ENCODE results near the gene NPAS1. TPM values are rescaled to one million over a fixed set of nuclear protein-coding genes. Genes with fewer than 3 reads are reported as not detected.

NPAS1 gene
- total and polyA plus RNA-seq, 2 of the 13 experiments (the other 11 are each of a cell fraction or from before 2014, with no cell fraction given), result 0.35 to 2.9 TPM

DNA sequence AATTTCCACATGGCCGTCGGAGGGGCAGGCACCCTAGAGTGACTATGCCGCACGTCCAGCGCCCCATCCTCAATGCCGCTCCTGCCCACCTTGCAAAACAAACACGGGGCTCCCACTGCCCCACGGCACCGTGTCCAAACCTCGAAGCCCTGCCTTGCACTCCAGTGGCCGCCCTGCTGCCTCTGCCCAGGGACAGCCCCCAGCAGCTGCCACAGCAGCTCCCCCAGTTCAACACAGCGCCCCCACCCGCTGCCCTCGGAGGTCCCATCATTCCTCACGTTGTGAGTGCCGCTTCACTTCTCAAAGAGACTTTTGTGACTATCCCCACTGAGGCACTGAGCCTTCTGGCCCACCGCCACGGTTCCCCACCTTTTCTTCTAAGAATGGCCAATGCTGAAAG, 51.1 kb downstream of the NPAS1 start:
- H3K4me2 ChIP-seq (ENCODE audit: low read depth, low read length), result no peak overlapping the region
- WGBS (ENCODE audit: low lambda C conversion rate), result 98% methylated on average over 18 of the region's 18 CpGs
- CTCF ChIA-PET (ENCODE audit: low intra/inter-chr PET ratio, low total read pairs), result no interaction called here
- H3K4me3 ChIP-seq (replicated peaks in 1 of 3; ENCODE audit: insufficient read depth in 1 of 3, low read depth in 2 of 3, low read length in 3 of 3), result no peak overlapping the region
- H3K27ac ChIP-seq (ENCODE audit: extremely low read length, insufficient read depth, low read length), result no peak overlapping the region
- peaks cover 33 to 80% of the 10 kb centered on the region in 2 experiments for H3K36me3 ChIP-seq (replicated peaks in 1 of 2; ENCODE audit: control insufficient read depth in 1 of 2, insufficient read depth in 2 of 2, low read length in 2 of 2)
- TF ChIP-seq AGO2 (optimal IDR thresholded peaks at IDR 0.05; ENCODE audit: low read depth, low read length) (peak; percentile 80), NKX3-1 (CRISPR knock-in tag; IDR thresholded peaks at IDR 0.05) (no peak), FOXK1 (CRISPR knock-in tag; IDR thresholded peaks at IDR 0.05; ENCODE audit: borderline replicate concordance, low read depth) (no peak)
- POLR2A ChIA-PET, result no interaction called here
- H4K20me1 ChIP-seq (ENCODE audit: insufficient read depth, low read length), result no peaks in the 10 kb centered on the region
- no peaks in the 10 kb centered on the region for H3K79me2 ChIP-seq (ENCODE audit: insufficient read depth, low read length)
- in situ Hi-C loops (cut with HindIII; ENCODE audit: extremely low pct_ligation_motif_present, low pct_unique_long_range_greater_than_20kb) (no loop called here), intact Hi-C loops (cut with micrococcal nuclease; ENCODE audit: unreplicated experiment) (no loop called here)
- no peaks in the 10 kb centered on the region for H3K4me1 ChIP-seq (ENCODE audit: insufficient read depth, low read length)
- no peak overlapping the region for H2AFZ ChIP-seq (ENCODE audit: low read length)
- no peak for FAIRE-seq
- DNase-seq (ENCODE audit: low spot score), result no peak
- no TSS peak for BruUV-seq (replicated peaks)
- no peak for ATAC-seq
- H3K27me3 ChIP-seq (ENCODE audit: control insufficient read depth in 1 of 2, insufficient read depth in 2 of 2, low read length in 2 of 2), result no peaks in the 10 kb centered on the region; a peak in 1 of 5 replicates
- H3K9ac ChIP-seq (ENCODE audit: insufficient read depth, low read depth, low read length), result no peak overlapping the region
- no peaks in the 10 kb centered on the region for H3K9me3 ChIP-seq (ENCODE audit: low read length)

DNA sequence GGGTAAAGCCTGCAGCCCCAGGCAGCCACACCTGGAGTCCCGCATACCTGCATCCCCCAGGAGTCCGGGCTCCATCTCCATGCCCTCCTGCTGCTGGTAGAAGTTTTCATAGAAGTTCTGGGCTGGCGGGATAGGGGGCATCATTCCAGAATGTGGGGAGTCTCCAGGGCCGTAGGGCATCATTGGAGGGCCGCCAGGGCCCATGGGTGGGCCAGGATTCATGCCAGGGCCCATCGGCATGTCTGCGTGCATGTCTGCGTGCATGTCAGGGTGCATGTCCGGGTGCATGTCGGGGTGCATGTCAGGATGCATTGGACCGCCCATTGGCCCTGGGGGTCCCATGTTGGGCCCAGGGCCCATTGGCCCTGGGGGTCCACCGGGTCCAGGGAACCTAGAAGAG, 52.1 kb downstream of the NPAS1 start:
- DNase-seq (ENCODE audit: low spot score) (no peak), FAIRE-seq (no peak), ATAC-seq (no peak)
- Histone ChIP-seq H4K20me1 (ENCODE audit: insufficient read depth, low read length) (no peaks in the 10 kb centered on the region), H3K4me1 (ENCODE audit: insufficient read depth, low read length) (no peaks in the 10 kb centered on the region), H2AFZ (ENCODE audit: low read length) (no peak overlapping the region), H3K9ac (ENCODE audit: insufficient read depth, low read depth, low read length) (no peak overlapping the region), H3K4me2 (ENCODE audit: low read depth, low read length) (no peak overlapping the region), H3K27me3 (ENCODE audit: control insufficient read depth in 1 of 2, insufficient read depth in 2 of 2, low read length in 2 of 2) (no peaks in the 10 kb centered on the region; a peak in 1 of 5 replicates), H3K79me2 (ENCODE audit: insufficient read depth, low read length) (peaks cover 5% of the 10 kb centered on the region), H3K4me3 (replicated peaks in 1 of 3; ENCODE audit: insufficient read depth in 1 of 3, low read depth in 2 of 3, low read length in 3 of 3) (no peak overlapping the region), H3K9me3 (ENCODE audit: low read length) (no peaks in the 10 kb centered on the region), H3K27ac (ENCODE audit: extremely low read length, insufficient read depth, low read length) (no peak overlapping the region), H3K36me3 (replicated peaks in 1 of 2; ENCODE audit: control insufficient read depth in 1 of 2, insufficient read depth in 2 of 2, low read length in 2 of 2) (peaks cover 28 to 86% of the 10 kb centered on the region in 2 experiments)
- WGBS (ENCODE audit: low lambda C conversion rate), result 100% methylated on average over 5 of the region's 12 CpGs
- CTCF ChIA-PET (ENCODE audit: low intra/inter-chr PET ratio, low total read pairs), result no interaction called here
- POLR2A ChIA-PET, result no interaction called here
- no TSS peak for BruUV-seq (replicated peaks)
- intact Hi-C loops (cut with micrococcal nuclease; ENCODE audit: unreplicated experiment) (no loop called here), in situ Hi-C loops (cut with HindIII; ENCODE audit: extremely low pct_ligation_motif_present, low pct_unique_long_range_greater_than_20kb) (no loop called here)
- TF ChIP-seq BCL6 (CRISPR knock-in tag; IDR thresholded peaks at IDR 0.05) (no peak), NFE2 (CRISPR knock-in tag; IDR thresholded peaks at IDR 0.05) (no peak), NR1H2 (CRISPR knock-in tag; IDR thresholded peaks at IDR 0.05; ENCODE audit: borderline replicate concordance, low read depth) (no peak), DDIT3 (CRISPR knock-in tag; IDR thresholded peaks at IDR 0.05) (no peak), DMTF1 (CRISPR knock-in tag; IDR thresholded peaks at IDR 0.05) (no peak), GZF1 (CRISPR knock-in tag; IDR thresholded peaks at IDR 0.05) (no peak), ZNF800 (CRISPR knock-in tag; IDR thresholded peaks at IDR 0.05) (no peak), ZNF253 (CRISPR knock-in tag; IDR thresholded peaks at IDR 0.05; ENCODE audit: borderline replicate concordance) (no peak)
- TF ChIP-seq, protein P1, sequence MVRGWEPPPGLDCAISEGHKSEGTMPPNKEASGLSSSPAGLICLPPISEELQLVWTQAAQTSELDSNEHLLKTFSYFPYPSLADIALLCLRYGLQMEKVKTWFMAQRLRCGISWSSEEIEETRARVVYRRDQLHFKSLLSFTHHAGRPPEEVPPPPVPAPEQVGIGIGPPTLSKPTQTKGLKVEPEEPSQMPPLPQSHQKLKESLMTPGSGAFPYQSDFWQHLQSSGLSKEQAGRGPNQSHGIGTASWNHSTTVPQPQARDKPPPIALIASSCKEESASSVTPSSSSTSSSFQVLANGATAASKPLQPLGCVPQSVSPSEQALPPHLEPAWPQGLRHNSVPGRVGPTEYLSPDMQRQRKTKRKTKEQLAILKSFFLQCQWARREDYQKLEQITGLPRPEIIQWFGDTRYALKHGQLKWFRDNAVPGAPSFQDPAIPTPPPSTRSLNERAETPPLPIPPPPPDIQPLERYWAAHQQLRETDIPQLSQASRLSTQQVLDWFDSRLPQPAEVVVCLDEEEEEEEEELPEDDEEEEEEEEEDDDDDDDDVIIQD (CRISPR knock-in tag; IDR thresholded peaks at IDR 0.05; ENCODE audit: low read depth), result no peak
- TF ChIP-seq, protein P2, sequence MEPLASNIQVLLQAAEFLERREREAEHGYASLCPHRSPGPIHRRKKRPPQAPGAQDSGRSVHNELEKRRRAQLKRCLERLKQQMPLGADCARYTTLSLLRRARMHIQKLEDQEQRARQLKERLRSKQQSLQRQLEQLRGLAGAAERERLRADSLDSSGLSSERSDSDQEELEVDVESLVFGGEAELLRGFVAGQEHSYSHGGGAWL (CRISPR knock-in tag; IDR thresholded peaks at IDR 0.05), result no peak
